Neural progenitor cell (in vitro differentiated cells): ENCODE results near the gene HIPK2. TPM values are rescaled to one million over a fixed set of nuclear protein-coding genes. Genes with fewer than 3 reads are reported as not detected.

Experiments used
- DNase-seq: peaks from one replicate; pipeline ENCODE4 v3.0.0-alpha.2; 2016; ENCODE audit warnings: low spot score
- H2AFZ ChIP-seq: fragments of 200-600 bp; sonication (generic); replicated peaks from 2 replicates; pipeline ENCODE4 v1.6.1; 2016; ENCODE audit warnings: antibody characterized with exemption
- H3F3A ChIP-seq: fragments of 200-600 bp; sonication (generic); 2 replicates; pipeline ENCODE4 v1.6.1; 2016; ENCODE audit warnings: antibody characterized with exemption, low read depth
- H3K27ac ChIP-seq: fragments of 200-600 bp; sonication (generic); 2 replicates; pipeline ENCODE4 v1.5.1; 2016; ENCODE audit warnings: mild to moderate bottlenecking
- H3K27me3 ChIP-seq: fragments of 200-600 bp; sonication (generic); 2 replicates; pipeline ENCODE4 v1.6.1; 2016; ENCODE audit warnings: mild to moderate bottlenecking, moderate library complexity
- H3K36me3 ChIP-seq: fragments of 200-600 bp; sonication (generic); 2 replicates; pipeline ENCODE4 v1.5.1; 2016
- H3K4me1 ChIP-seq: fragments of 200-600 bp; sonication (generic); 2 replicates; pipeline ENCODE4 v1.6.1; 2016; ENCODE audit warnings: mixed run types
- H3K4me2 ChIP-seq: fragments of 200-600 bp; sonication (generic); 2 replicates; pipeline ENCODE4 v1.6.1; 2016
- H3K4me3 ChIP-seq: fragments of 200-600 bp; sonication (generic); 2 replicates; pipeline ENCODE4 v1.5.1; 2016
- H3K79me2 ChIP-seq: fragments of 200-600 bp; sonication (generic); 2 replicates; pipeline ENCODE4 v1.6.1; 2016; ENCODE audit warnings: low read depth
- H3K9ac ChIP-seq: fragments of 200-600 bp; sonication (generic); 2 replicates; pipeline ENCODE4 v1.6.1; 2016
- H3K9me3 ChIP-seq: fragments of 200-600 bp; sonication (generic); 2 replicates; pipeline ENCODE4 v1.5.1; 2016; ENCODE audit warnings: low read depth
- H4K20me1 ChIP-seq: fragments of 200-600 bp; sonication (generic); 2 replicates; pipeline ENCODE4 v1.6.1; 2016; ENCODE audit warnings: low read depth
- H3K27ac Mint-ChIP-seq: 3 replicates; pipeline ENCODE4 v1.8.0; 2021; ENCODE audit warnings: mixed read lengths
- H3K27me3 Mint-ChIP-seq: 2 replicates; pipeline ENCODE4 v1.8.0; 2022; ENCODE audit warnings: low read depth, mild to moderate bottlenecking, inconsistent platforms, moderate library complexity, mixed read lengths; ENCODE audit not compliant: insufficient read depth
- H3K36me3 Mint-ChIP-seq: 3 replicates; pipeline ENCODE4 v1.8.0; 2021; ENCODE audit warnings: mixed read lengths
- H3K4me1 Mint-ChIP-seq: 3 replicates; pipeline ENCODE4 v1.8.0; 2021; ENCODE audit warnings: mixed read lengths
- H3K4me3 Mint-ChIP-seq: 3 replicates; pipeline ENCODE4 v1.8.0; 2021; ENCODE audit warnings: mild to moderate bottlenecking, moderate library complexity, mixed read lengths
- H3K9me3 Mint-ChIP-seq: 3 replicates; pipeline ENCODE4 v1.8.0; 2020; ENCODE audit warnings: mixed read lengths
- EZH2 ChIP-seq: fragments of 200-600 bp; sonication (generic); IDR thresholded peaks from 2 replicates; pipeline ENCODE4 v1.6.1; 2017; ENCODE audit warnings: antibody characterized with exemption, mild to moderate bottlenecking, moderate library complexity
- EZH2phosphoT487 ChIP-seq: fragments of 200-600 bp; sonication (generic); IDR thresholded peaks from 2 replicates; pipeline ENCODE4 v1.6.1; 2017; ENCODE audit warnings: antibody characterized with exemption
- total RNA-seq: library from RNA; depleted of rRNA; stranded (reverse); fragments of >200 nt; gene quantifications from 2 replicates; pipeline ENCODE4 v1.2.3, GENCODE V29; 2015; ENCODE audit warnings: low replicate concordance
- TF ChIP-seq, protein P1 (sequence below): fragments of 200-600 bp; sonication (generic); IDR thresholded peaks from 2 replicates; pipeline ENCODE4 v1.5.1; 2017; ENCODE audit warnings: antibody characterized with exemption, mild to moderate bottlenecking

HIPK2 gene
- total RNA-seq, 1 donor from 2014 or later, result 12.8 TPM

DNA sequence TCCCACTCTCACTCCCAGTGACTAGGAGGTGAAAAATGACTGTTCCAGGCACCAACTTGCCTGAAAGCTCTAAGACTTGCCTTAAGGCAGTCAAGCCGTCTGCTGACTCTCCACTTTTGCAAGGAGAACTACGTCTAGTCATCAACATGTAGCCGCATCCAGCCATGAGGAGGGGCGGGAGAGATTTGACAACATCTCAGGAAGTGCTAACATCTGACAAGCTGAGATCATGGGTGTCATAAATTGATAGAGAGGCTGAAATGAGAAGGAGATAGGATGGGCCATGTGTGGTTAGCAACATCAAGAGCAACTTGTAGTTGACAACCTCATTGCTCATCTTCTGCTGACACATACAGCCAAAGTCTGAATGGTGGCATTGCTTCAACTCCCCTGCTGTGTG lies 42.3 kb upstream of the HIPK2 start:
- Mint-ChIP-seq H3K27ac (no peak overlapping the region), H3K4me3 (no peak overlapping the region), H3K4me1 (no peaks in the 10 kb centered on the region), H3K36me3 (no peaks in the 10 kb centered on the region), H3K27me3 (no peaks in the 10 kb centered on the region), H3K9me3 (peaks cover 2% of the 10 kb centered on the region)
- TF ChIP-seq EZH2 (no peak), EZH2phosphoT487 (no peak)
- TF ChIP-seq, protein P1, sequence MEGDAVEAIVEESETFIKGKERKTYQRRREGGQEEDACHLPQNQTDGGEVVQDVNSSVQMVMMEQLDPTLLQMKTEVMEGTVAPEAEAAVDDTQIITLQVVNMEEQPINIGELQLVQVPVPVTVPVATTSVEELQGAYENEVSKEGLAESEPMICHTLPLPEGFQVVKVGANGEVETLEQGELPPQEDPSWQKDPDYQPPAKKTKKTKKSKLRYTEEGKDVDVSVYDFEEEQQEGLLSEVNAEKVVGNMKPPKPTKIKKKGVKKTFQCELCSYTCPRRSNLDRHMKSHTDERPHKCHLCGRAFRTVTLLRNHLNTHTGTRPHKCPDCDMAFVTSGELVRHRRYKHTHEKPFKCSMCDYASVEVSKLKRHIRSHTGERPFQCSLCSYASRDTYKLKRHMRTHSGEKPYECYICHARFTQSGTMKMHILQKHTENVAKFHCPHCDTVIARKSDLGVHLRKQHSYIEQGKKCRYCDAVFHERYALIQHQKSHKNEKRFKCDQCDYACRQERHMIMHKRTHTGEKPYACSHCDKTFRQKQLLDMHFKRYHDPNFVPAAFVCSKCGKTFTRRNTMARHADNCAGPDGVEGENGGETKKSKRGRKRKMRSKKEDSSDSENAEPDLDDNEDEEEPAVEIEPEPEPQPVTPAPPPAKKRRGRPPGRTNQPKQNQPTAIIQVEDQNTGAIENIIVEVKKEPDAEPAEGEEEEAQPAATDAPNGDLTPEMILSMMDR, result no peak
- Histone ChIP-seq H3K4me1 (no peaks in the 10 kb centered on the region), H3K4me3 (no peak overlapping the region), H3K27me3 (no peaks in the 10 kb centered on the region), H3K27ac (no peak overlapping the region), H3K9me3 (no peaks in the 10 kb centered on the region), H3F3A (no peaks in the 10 kb centered on the region), H3K36me3 (no peaks in the 10 kb centered on the region), H3K9ac (no peak overlapping the region), H3K4me2 (no peak overlapping the region), H2AFZ (no peak overlapping the region), H3K79me2 (no peaks in the 10 kb centered on the region), H4K20me1 (no peaks in the 10 kb centered on the region)
- no peak for DNase-seq

DNA sequence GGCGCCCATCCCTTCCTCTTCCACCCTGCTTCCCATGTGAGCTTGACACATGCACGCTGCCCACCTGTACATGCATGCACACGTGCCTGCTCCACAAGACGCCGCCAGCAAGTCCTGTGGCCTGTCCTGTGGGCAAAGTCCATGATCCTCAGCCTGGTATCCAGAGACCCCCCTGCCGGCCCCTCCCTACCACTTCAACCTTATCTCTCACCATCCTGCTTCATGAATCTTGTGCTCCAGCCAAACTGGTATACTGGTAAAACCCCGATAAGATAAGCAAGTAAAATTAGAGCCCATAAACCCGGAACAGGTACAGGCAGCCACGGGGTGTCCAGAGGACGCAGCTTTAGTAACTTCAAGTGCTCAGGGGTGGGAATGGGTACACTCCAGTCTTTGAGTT lies 39.5 kb upstream of the HIPK2 start:
- H3K27me3 Mint-ChIP-seq, result no peaks in the 10 kb centered on the region
- TF ChIP-seq, protein P1, result no peak
- no peak overlapping the region for H3K4me2 ChIP-seq
- H3K4me1 ChIP-seq, result no peaks in the 10 kb centered on the region
- no peak overlapping the region for H3K4me3 Mint-ChIP-seq
- H3K27me3 ChIP-seq, result no peaks in the 10 kb centered on the region
- no peaks in the 10 kb centered on the region for H3K9me3 ChIP-seq
- no peaks in the 10 kb centered on the region for H4K20me1 ChIP-seq
- no peaks in the 10 kb centered on the region for H3F3A ChIP-seq
- H3K36me3 ChIP-seq, result no peaks in the 10 kb centered on the region
- H3K4me1 Mint-ChIP-seq, result no peaks in the 10 kb centered on the region
- H2AFZ ChIP-seq, result no peak overlapping the region
- no peak overlapping the region for H3K27ac Mint-ChIP-seq
- H3K9me3 Mint-ChIP-seq, result peaks cover 2% of the 10 kb centered on the region
- DNase-seq, result no peak
- no peaks in the 10 kb centered on the region for H3K79me2 ChIP-seq
- no peak overlapping the region for H3K4me3 ChIP-seq
- no peak overlapping the region for H3K27ac ChIP-seq
- H3K36me3 Mint-ChIP-seq, result no peaks in the 10 kb centered on the region
- no peak overlapping the region for H3K9ac ChIP-seq

DNA sequence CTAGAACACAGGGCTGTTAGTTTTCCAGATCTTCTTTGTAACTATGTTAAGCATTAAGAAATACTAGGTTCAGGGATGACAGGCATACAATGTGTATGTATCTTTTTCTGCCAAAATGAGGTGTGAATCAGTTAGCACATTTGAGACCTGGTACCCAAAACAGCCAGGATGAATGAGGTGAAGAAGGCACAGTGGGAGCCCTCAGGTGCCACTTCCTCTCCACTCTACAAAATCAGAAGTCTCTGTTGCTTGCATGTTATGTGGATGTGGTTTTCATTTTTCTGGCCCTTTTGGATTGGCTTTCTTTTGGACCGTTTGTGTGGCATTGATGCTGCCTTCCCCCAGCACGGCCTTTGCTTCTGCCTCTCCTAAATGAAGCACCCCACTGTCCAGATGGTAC lies 35.9 kb upstream of the HIPK2 start:
- no peak overlapping the region for H3K4me3 Mint-ChIP-seq
- no peak overlapping the region for H3K9ac ChIP-seq
- H3K9me3 Mint-ChIP-seq, result peaks cover 2% of the 10 kb centered on the region
- H3K36me3 Mint-ChIP-seq, result no peaks in the 10 kb centered on the region
- no peak overlapping the region for H3K27ac Mint-ChIP-seq
- H3K27ac ChIP-seq, result no peak overlapping the region
- no peak for DNase-seq
- H3K27me3 ChIP-seq, result no peaks in the 10 kb centered on the region
- no peak overlapping the region for H3K4me3 ChIP-seq
- H3K4me1 ChIP-seq, result no peaks in the 10 kb centered on the region
- H3K4me1 Mint-ChIP-seq, result no peaks in the 10 kb centered on the region
- H3K27me3 Mint-ChIP-seq, result no peaks in the 10 kb centered on the region
- no peak overlapping the region for H3K4me2 ChIP-seq
- H3K79me2 ChIP-seq, result no peaks in the 10 kb centered on the region
- H4K20me1 ChIP-seq, result no peaks in the 10 kb centered on the region
- TF ChIP-seq EZH2phosphoT487 (no peak), EZH2 (no peak)
- TF ChIP-seq, protein P1, result no peak
- no peak overlapping the region for H2AFZ ChIP-seq
- H3K36me3 ChIP-seq, result no peaks in the 10 kb centered on the region
- no peaks in the 10 kb centered on the region for H3K9me3 ChIP-seq
- no peaks in the 10 kb centered on the region for H3F3A ChIP-seq

DNA sequence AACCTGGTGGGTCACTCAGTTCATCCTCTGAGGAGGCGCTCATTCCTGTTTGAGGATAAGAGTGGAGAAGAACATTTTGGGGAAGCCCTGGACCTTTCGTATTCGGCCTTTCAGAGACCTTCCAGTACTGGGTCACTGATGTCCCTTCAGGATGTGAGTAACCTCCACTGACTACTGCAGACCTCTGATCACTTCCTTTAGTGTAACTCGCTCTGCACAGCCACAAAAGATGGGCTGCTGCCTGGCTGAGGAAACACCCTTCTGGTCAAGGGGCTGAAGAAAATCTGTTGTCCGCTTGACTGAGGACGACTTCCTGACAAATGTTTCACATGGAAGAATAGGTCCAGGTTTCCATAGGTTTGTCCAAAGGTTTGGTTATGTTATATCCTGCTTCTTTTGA lies 35.4 kb upstream of the HIPK2 start:
- Mint-ChIP-seq H3K36me3 (no peaks in the 10 kb centered on the region), H3K4me1 (no peaks in the 10 kb centered on the region), H3K9me3 (peaks cover 2% of the 10 kb centered on the region), H3K27me3 (no peaks in the 10 kb centered on the region), H3K4me3 (no peak overlapping the region), H3K27ac (no peak overlapping the region)
- no peak for TF ChIP-seq EZH2phosphoT487
- TF ChIP-seq EZH2, result no peak
- TF ChIP-seq, protein P1, result no peak
- Histone ChIP-seq H3K4me1 (no peaks in the 10 kb centered on the region), H2AFZ (no peak overlapping the region), H3K4me2 (no peak overlapping the region), H3K27me3 (no peaks in the 10 kb centered on the region), H3K9me3 (no peaks in the 10 kb centered on the region), H3K79me2 (no peaks in the 10 kb centered on the region), H4K20me1 (no peaks in the 10 kb centered on the region), H3K4me3 (no peak overlapping the region), H3F3A (no peaks in the 10 kb centered on the region), H3K36me3 (no peaks in the 10 kb centered on the region), H3K27ac (no peak overlapping the region), H3K9ac (no peak overlapping the region)
- DNase-seq, result no peak
